ENCODE results near the gene INO80.

INO80 gene, protein sequence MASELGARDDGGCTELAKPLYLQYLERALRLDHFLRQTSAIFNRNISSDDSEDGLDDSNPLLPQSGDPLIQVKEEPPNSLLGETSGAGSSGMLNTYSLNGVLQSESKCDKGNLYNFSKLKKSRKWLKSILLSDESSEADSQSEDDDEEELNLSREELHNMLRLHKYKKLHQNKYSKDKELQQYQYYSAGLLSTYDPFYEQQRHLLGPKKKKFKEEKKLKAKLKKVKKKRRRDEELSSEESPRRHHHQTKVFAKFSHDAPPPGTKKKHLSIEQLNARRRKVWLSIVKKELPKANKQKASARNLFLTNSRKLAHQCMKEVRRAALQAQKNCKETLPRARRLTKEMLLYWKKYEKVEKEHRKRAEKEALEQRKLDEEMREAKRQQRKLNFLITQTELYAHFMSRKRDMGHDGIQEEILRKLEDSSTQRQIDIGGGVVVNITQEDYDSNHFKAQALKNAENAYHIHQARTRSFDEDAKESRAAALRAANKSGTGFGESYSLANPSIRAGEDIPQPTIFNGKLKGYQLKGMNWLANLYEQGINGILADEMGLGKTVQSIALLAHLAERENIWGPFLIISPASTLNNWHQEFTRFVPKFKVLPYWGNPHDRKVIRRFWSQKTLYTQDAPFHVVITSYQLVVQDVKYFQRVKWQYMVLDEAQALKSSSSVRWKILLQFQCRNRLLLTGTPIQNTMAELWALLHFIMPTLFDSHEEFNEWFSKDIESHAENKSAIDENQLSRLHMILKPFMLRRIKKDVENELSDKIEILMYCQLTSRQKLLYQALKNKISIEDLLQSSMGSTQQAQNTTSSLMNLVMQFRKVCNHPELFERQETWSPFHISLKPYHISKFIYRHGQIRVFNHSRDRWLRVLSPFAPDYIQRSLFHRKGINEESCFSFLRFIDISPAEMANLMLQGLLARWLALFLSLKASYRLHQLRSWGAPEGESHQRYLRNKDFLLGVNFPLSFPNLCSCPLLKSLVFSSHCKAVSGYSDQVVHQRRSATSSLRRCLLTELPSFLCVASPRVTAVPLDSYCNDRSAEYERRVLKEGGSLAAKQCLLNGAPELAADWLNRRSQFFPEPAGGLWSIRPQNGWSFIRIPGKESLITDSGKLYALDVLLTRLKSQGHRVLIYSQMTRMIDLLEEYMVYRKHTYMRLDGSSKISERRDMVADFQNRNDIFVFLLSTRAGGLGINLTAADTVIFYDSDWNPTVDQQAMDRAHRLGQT (N-terminal part only)

GRCh38 chr15:41116116-41116961 is at the start of gene INO80:
INO80 (minus strand) TSS chr15:41116280; CDS start chr15:41096310, 19,970 bp downstream.
- Histone ChIP-seq H3K9ac (ENCODE audit: low read length in 2 of 2) (peak within 1 kb of the TSS; percentile 78 to 98), H3K36me3 (ENCODE audit: control insufficient read depth in 2 of 2, insufficient read depth in 2 of 2, low read length in 2 of 2) (no peaks in the 10 kb centered on the region), H3K4me1 (ENCODE audit: control insufficient read depth, insufficient read depth, low read length) (peaks cover 14% of the 10 kb centered on the region)

GRCh38 chr15:41161736-41162135 is 45.7 kb upstream of the INO80 start:
- Histone ChIP-seq H3K9me3 (ENCODE audit: control insufficient read depth in 2 of 2, low read length in 2 of 2) (no peaks in the 10 kb centered on the region), H3K4me1 (ENCODE audit: control insufficient read depth, insufficient read depth, low read length) (no peaks in the 10 kb centered on the region), H3K27me3 (ENCODE audit: control insufficient read depth in 1 of 2, insufficient read depth in 2 of 2, low read length in 2 of 2) (no peaks in the 10 kb centered on the region), H3K9ac (ENCODE audit: low read length in 2 of 2) (no peak overlapping the region), H3K27ac (ENCODE audit: low read length) (no peak overlapping the region), H3K4me3 (ENCODE audit: low read length in 2 of 2) (no peak overlapping the region), H3K36me3 (ENCODE audit: control insufficient read depth in 2 of 2, insufficient read depth in 2 of 2, low read length in 2 of 2) (no peaks in the 10 kb centered on the region)

More at GRCh38 chr15:41116116-41116961, at the start of gene INO80:
- Histone ChIP-seq H3K27me3 (ENCODE audit: control insufficient read depth in 1 of 2, insufficient read depth in 2 of 2, low read length in 2 of 2) (no peaks in the 10 kb centered on the region), H3K9me3 (ENCODE audit: control insufficient read depth in 2 of 2, low read length in 2 of 2) (no peaks in the 10 kb centered on the region), H3K27ac (ENCODE audit: low read length) (peak within 1 kb of the TSS; percentile 98), H3K4me3 (ENCODE audit: low read length in 2 of 2) (peak within 1 kb of the TSS; percentile 90 to 97)

GRCh38 chr15:41161336-41161735 is 45.3 kb upstream of the INO80 start:
- no peak overlapping the region for H3K9ac ChIP-seq (ENCODE audit: low read length in 2 of 2)
- H3K4me1 ChIP-seq (ENCODE audit: control insufficient read depth, insufficient read depth, low read length), result no peaks in the 10 kb centered on the region
- no peak overlapping the region for H3K4me3 ChIP-seq (ENCODE audit: low read length in 2 of 2)
- no peaks in the 10 kb centered on the region for H3K36me3 ChIP-seq (ENCODE audit: control insufficient read depth in 2 of 2, insufficient read depth in 2 of 2, low read length in 2 of 2)
- no peaks in the 10 kb centered on the region for H3K27me3 ChIP-seq (ENCODE audit: control insufficient read depth in 1 of 2, insufficient read depth in 2 of 2, low read length in 2 of 2)
- H3K9me3 ChIP-seq (ENCODE audit: control insufficient read depth in 2 of 2, low read length in 2 of 2), result no peaks in the 10 kb centered on the region
- no peak overlapping the region for H3K27ac ChIP-seq (ENCODE audit: low read length)

- H3K9ac ChIP-seq (ENCODE audit: low read length in 2 of 2), result no peak overlapping the region
- H3K9me3 ChIP-seq (ENCODE audit: control insufficient read depth in 2 of 2, low read length in 2 of 2), result no peaks in the 10 kb centered on the region
- no peaks in the 10 kb centered on the region for H3K27me3 ChIP-seq (ENCODE audit: control insufficient read depth in 1 of 2, insufficient read depth in 2 of 2, low read length in 2 of 2)
- no peak overlapping the region for H3K27ac ChIP-seq (ENCODE audit: low read length)
- H3K4me3 ChIP-seq (ENCODE audit: low read length in 2 of 2), result no peak overlapping the region
- no peaks in the 10 kb centered on the region for H3K4me1 ChIP-seq (ENCODE audit: control insufficient read depth, insufficient read depth, low read length)
- H3K36me3 ChIP-seq (ENCODE audit: control insufficient read depth in 2 of 2, insufficient read depth in 2 of 2, low read length in 2 of 2), result no peaks in the 10 kb centered on the region
Measured at GRCh38 chr15:41160639-41161315, 44.7 kb upstream of the INO80 start.

- Histone ChIP-seq H3K36me3 (ENCODE audit: control insufficient read depth in 2 of 2, insufficient read depth in 2 of 2, low read length in 2 of 2) (no peaks in the 10 kb centered on the region), H3K9ac (ENCODE audit: low read length in 2 of 2) (no peak overlapping the region), H3K9me3 (ENCODE audit: control insufficient read depth in 2 of 2, low read length in 2 of 2) (no peaks in the 10 kb centered on the region), H3K4me3 (ENCODE audit: low read length in 2 of 2) (no peak overlapping the region), H3K27me3 (ENCODE audit: control insufficient read depth in 1 of 2, insufficient read depth in 2 of 2, low read length in 2 of 2) (no peaks in the 10 kb centered on the region), H3K4me1 (ENCODE audit: control insufficient read depth, insufficient read depth, low read length) (no peaks in the 10 kb centered on the region), H3K27ac (ENCODE audit: low read length) (no peak overlapping the region)
Measured at GRCh38 chr15:41154412-41154811, 38.3 kb upstream of the INO80 start.

GRCh38 chr15:41153733-41154132 is 37.7 kb upstream of the INO80 start:
- Histone ChIP-seq H3K9ac (ENCODE audit: low read length in 2 of 2) (no peak overlapping the region), H3K4me3 (ENCODE audit: low read length in 2 of 2) (no peak overlapping the region), H3K36me3 (ENCODE audit: control insufficient read depth in 2 of 2, insufficient read depth in 2 of 2, low read length in 2 of 2) (no peaks in the 10 kb centered on the region), H3K9me3 (ENCODE audit: control insufficient read depth in 2 of 2, low read length in 2 of 2) (no peaks in the 10 kb centered on the region), H3K27ac (ENCODE audit: low read length) (no peak overlapping the region), H3K27me3 (ENCODE audit: control insufficient read depth in 1 of 2, insufficient read depth in 2 of 2, low read length in 2 of 2) (no peaks in the 10 kb centered on the region), H3K4me1 (ENCODE audit: control insufficient read depth, insufficient read depth, low read length) (no peaks in the 10 kb centered on the region)

GRCh38 chr15:41151451-41152005 is 35.4 kb upstream of the INO80 start:
- H3K9me3 ChIP-seq (ENCODE audit: control insufficient read depth in 2 of 2, low read length in 2 of 2), result no peaks in the 10 kb centered on the region
- no peak overlapping the region for H3K27ac ChIP-seq (ENCODE audit: low read length)
- H3K36me3 ChIP-seq (ENCODE audit: control insufficient read depth in 2 of 2, insufficient read depth in 2 of 2, low read length in 2 of 2), result no peaks in the 10 kb centered on the region
- H3K9ac ChIP-seq (ENCODE audit: low read length in 2 of 2), result no peak overlapping the region
- no peak overlapping the region for H3K4me3 ChIP-seq (ENCODE audit: low read length in 2 of 2)
- H3K27me3 ChIP-seq (ENCODE audit: control insufficient read depth in 1 of 2, insufficient read depth in 2 of 2, low read length in 2 of 2), result no peaks in the 10 kb centered on the region
- no peaks in the 10 kb centered on the region for H3K4me1 ChIP-seq (ENCODE audit: control insufficient read depth, insufficient read depth, low read length)

DNA sequence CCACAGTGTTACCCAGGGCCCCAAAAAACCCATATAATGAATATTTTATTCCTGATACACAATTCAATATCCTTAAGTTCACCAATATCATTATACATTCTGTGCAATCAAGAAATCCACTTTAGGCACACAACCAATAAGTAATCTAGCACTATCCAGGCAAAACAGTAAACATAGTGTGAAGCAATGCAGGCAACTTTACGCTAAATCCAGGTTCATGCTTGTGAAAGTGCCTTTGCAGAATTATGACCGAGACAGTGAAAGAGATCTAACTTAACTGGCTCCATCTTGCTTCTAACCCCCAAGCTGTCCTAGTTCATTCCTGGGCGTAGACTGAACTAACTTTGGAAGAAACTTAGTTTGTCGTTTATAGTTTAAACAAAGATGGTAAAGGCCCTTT is 34.2 kb upstream of the INO80 start:
- no peaks in the 10 kb centered on the region for H3K9me3 ChIP-seq (ENCODE audit: control insufficient read depth in 2 of 2, low read length in 2 of 2)
- no peak overlapping the region for H3K4me3 ChIP-seq (ENCODE audit: low read length in 2 of 2)
- no peaks in the 10 kb centered on the region for H3K27me3 ChIP-seq (ENCODE audit: control insufficient read depth in 1 of 2, insufficient read depth in 2 of 2, low read length in 2 of 2)
- no peaks in the 10 kb centered on the region for H3K4me1 ChIP-seq (ENCODE audit: control insufficient read depth, insufficient read depth, low read length)
- no peaks in the 10 kb centered on the region for H3K36me3 ChIP-seq (ENCODE audit: control insufficient read depth in 2 of 2, insufficient read depth in 2 of 2, low read length in 2 of 2)
- no peak overlapping the region for H3K27ac ChIP-seq (ENCODE audit: low read length)
- no peak overlapping the region for H3K9ac ChIP-seq (ENCODE audit: low read length in 2 of 2)

DNA sequence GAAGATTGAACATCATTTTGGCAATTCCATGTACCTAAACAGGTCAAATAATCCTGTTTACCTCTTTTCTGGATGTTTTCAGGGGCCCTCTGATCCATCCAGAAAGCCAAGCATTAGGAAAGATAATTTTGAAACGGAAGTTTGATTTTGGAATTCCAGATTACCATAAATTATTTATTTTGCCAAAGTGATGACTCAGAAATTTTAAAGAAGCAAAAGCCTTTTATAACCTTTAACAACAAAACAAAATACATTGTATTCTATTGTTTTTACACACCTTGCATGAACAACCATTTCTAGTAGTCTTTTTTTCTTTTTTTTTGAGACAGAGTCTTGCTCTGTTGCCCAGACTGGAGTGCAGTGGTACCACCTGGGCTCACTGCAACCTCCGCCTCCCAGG is 32.0 kb upstream of the INO80 start:
- H3K9me3 ChIP-seq (ENCODE audit: control insufficient read depth in 2 of 2, low read length in 2 of 2), result no peaks in the 10 kb centered on the region
- no peaks in the 10 kb centered on the region for H3K36me3 ChIP-seq (ENCODE audit: control insufficient read depth in 2 of 2, insufficient read depth in 2 of 2, low read length in 2 of 2)
- H3K27ac ChIP-seq (ENCODE audit: low read length), result no peak overlapping the region
- no peaks in the 10 kb centered on the region for H3K27me3 ChIP-seq (ENCODE audit: control insufficient read depth in 1 of 2, insufficient read depth in 2 of 2, low read length in 2 of 2)
- H3K4me1 ChIP-seq (ENCODE audit: control insufficient read depth, insufficient read depth, low read length), result no peaks in the 10 kb centered on the region
- H3K4me3 ChIP-seq (ENCODE audit: low read length in 2 of 2), result no peak overlapping the region
- H3K9ac ChIP-seq (ENCODE audit: low read length in 2 of 2), result no peak overlapping the region

Data from stomach smooth muscle (tissue), 2 donors.